Activated T-cell treated with anti-CD3 and anti-CD28 coated beads, Interleukin-2, amount 50 U/mL, for 1 hour (primary cell): ENCODE data around the gene R3HCC1L.

ENCODE experiments used
- DNase-seq: peaks from one replicate; pipeline ENCODE4 v3.0.0-alpha.2; 2020

R3HCC1L gene

GRCh38 chr10:98262571-98262970 is 128.1 kb downstream of the R3HCC1L start:
- DNase-seq: no peak

DNA sequence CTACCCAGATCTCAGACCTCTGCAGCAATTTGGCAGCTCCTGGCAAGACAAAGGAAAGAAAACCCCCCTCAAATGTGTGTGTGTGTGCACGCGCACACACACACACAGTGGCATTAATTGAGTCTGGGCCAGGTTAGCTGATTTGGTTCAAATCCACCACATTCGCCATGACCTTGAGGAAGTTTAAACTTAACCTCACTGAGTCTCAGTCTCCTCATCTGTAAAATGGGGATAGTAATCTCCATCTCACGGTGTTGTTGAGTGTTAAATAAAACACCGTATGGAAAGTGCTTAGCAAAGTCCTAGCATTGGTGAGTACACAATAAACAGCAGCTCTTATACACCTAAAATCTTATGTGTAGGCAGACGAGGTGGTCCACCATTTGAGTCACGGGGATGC is 128.6 kb downstream of the R3HCC1L start:
- no peak for DNase-seq

DNA sequence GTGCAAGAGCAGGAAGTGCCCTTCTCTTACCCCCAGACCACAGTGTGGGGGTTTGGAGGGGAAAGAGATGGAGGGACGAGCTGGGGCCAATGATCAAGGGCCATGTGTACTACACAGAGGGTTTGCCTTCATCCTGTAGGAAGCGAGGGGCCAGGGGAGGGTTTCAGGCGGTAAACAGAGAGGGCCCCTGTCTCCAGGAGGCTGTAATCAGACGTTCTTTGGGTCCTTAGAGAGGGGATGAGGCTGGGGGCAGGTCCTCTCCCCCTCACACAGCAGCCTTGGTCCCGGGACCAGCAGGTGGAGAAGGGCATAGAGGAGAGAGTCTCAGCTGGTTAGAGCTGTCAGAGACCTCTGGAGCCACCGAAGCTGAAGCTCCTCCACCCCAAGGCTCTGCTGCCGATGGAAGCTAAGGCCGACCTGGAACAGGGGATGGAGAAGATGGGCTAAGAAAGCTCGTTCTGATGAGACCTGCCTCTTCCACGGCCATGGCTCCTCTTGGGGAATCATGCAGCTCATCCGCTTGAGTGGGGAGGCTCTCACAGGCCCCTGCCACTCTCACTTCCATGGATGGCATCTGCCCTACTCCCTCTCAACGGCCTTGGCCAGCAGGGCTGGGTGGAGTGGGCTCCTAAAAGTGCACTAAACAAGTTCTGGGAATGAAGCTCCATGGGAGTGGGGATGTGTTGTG is 130.1 kb downstream of the R3HCC1L start:
- DNase-seq: no peak

DNA sequence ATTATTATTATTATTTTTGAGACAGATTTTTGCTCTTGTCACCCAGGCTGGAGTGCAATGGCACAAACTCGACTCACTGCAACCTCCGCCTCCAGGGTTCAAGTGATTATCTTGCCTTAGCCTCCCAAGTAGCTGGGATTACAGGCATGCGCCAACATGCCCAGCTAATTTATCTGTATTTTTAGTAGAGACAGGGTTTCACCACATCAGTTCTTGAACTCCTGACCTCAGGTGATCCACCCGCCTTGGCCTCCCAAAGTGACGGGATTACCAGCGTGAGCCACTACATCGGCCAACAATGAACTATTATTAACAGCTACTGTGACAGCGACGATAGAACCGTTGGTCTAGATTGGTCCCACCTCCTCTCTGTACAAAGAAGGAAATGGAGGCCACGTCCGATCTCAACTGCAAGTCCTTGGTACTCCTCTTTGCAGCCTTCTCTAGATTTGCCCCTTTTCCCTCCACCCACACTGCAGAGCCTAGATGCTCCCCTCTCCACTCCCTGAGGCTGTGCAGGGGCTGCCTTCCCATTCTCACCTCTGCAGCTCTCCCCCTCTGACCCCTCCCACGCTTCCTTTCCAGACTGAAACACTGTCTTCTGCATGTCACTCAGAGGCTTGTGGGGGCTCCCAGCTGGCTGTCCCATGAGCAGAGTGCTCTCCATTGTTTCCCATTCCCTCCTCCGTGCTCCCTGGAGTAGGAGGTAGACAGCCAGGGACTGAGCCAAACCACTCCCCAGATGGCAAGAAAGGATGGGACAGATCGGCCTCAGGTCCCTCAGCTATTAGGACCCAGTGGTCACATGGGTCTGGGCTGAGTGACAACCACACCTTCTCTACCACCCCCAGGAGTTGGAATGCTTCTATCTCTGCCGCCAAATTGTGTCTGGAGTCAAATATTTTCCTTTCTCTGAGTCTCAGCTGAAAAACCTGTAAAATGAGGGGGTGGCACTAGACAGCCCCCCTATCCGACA is 131.2 kb downstream of the R3HCC1L start:
- DNase-seq: no peak

- DNase-seq: no peak
Measured at GRCh38 chr10:98266647-98267046, 132.2 kb downstream of the R3HCC1L start.

GRCh38 chr10:98267069-98267893 is 132.8 kb downstream of the R3HCC1L start:
- no peak for DNase-seq

DNA sequence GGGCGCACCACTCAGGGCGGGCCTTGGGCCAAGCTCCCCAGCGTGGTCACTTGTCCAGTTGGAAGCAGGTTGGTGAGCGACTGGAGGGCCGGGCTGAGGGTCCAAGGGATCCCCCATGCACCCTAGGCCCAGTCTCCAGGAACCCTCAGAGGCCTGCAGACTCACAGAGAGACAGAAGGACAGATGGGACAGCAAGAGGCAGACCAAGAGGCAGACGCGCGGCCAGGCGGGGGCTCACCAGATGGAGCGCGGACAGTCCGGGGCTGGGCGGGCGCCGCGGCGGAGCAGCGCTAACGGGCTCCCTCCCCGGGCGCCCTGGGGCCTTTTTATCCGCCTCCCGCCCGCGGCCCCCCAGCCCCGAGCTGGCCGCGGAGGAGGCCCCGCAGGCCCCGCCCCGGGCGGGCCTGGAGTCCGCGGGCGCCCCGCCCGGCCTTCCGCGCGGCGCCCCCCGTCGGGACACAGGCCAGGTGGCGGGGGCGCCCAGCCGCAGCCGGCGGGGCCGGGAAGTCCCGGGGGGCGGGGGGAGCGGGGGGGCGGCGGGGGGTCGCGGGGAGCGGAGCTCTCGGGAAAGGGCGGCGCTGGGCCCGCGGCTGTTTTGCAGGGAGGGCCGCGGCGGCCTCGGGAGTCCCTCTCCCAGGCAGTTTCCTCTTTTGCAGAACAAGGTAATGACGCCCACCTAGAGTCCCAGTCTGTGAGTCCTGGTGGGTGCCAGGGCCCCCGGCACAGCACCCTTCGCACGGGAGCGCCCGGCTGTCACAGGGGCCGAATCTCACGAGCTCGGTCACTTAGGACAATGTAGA is 133.6 kb downstream of the R3HCC1L start, which contains the start of gene LOXL4:
LOXL4 (minus strand) TSS at position 301 of the 800 bp plus-strand sequence. CDS start 5,175 bp downstream, outside the sequence.
- DNase-seq: no peak

DNA sequence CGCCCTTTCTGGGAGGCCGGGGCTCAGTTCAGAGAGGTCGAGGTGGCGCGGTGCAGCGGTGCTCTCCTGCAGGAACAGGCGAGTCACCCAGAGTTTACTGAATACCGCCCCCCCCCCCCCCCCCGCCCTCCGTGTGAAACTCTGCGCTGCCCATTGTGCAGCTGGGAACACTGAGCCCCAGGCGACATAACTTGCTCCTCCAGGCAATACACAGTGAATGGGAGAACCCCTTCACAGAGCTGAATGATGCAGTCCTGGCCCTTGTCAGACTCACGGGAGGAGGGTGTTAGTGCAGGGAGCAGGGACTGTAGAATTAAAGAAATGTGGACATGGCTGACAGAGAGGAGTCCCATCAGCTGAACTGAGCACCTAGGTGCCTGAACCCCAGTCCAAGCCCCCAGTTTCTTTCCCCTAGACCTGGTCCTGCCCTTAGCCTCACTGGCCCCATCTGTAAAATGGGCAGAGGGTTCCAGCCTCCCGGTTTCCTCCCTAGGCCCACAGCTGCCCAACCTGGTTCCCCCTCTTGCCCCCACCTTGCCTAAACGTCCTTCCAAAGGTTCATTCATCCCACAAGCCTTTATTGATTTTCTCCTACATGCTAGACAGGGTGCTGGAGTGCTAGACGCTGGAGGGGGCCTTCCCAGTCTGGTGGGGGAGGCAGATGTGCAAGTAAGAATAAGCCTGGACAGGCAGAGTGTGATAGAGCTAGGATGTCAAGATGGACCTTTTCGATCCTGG is 134.4 kb downstream of the R3HCC1L start:
- DNase-seq: no peak

- no peak for DNase-seq
Measured at GRCh38 chr10:98269435-98269912, 135.0 kb downstream of the R3HCC1L start.

GRCh38 chr10:98270073-98270740 is 135.8 kb downstream of the R3HCC1L start:
- DNase-seq: no peak

DNA sequence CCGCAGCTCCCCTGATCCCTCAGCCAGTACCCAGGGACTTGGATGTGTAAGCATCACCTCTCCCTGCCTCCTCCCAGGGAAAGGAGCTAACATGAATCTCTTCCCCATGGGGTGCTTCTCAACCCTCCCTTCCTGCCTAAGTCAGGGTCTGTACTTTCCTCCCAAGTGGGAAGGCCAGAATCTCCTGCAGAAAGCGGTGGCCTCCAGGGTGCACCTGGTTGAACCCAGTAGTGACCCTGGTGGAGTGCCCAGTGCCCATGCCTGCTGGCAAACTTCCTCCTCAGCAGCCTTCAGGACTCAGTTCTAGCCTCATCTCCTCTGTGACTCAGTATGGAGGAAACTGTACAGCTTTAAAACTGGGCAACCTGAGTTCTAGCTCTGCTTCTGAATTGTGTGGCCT is 136.3 kb downstream of the R3HCC1L start:
- DNase-seq: no peak

DNA sequence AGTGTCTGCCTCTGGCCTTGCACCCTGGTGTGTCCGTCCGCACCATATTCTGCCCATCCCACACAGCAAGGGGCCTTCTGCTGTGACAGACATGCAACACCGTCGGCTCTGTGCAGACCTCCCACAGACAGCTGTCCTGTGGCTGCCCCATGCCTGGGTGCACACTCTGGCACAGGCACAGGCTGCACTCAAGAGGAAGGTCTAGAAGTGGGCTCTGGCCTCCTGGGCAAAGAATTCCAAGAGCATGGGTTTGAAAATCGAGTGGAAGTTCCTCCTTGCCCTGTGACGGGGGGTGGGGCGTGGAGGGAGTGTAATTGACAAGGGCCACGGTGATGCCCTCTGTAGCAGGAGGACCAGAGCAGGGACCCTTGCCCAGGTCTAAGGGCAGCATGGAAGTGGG is 137.8 kb downstream of the R3HCC1L start:
- no peak for DNase-seq

DNA sequence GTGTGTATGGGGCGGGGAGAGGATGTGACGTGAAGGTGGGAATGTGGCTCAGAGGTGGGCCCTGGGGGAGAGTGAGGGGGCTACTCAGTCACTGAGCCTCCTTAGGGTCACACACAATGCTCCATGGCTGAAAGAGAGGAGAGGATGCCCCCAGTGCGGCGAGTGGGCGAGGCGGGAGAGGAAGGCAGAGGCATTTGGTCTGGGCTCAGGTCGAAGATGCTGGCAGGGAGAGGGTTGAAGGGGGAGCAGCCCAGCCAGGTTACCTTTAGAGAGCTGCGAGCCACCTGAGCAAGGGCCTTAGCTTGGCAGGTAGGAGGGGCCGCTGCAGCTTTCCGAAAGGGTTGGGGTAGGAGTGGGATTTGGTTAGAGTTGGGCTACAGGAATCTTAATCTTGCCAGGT is 138.2 kb downstream of the R3HCC1L start:
- no peak for DNase-seq

DNA sequence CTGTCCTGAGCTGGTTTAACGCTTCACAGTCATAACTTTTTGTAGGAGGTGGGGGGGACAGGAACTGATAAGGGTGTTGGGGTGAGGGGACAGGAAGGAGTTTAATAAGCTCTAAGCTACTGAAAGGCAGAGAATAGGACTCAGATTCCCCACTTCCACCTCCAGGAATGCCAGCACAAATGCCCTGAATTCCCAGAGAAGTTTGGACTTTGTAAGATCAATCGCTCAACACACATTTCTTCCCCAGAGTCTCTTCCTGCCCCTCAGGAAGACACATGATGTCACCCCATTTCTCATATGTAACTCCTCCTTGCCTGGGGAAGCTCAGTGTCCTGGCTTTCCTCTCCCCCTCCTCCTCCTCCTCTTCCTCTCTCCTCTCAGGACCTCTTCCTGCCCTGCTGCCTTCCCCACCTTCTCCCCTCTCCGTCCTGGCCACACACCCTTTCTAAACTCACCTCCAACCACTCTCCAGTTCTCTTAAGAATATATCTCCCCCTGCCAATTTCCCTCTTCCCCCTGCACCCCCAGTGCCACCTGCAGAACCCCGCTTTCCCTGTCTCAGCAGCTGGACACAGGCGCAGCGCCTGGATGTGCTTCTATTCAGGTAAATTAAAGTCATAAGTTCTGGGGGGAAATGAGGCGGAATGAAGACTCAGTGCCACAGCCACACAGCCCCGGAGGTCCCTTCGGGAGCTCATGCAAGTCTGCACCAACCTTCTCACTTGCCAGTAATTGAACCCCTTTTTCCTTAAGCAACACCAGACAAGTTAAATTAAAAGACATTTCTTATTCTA is 138.8 kb downstream of the R3HCC1L start:
- no peak for DNase-seq

DNA sequence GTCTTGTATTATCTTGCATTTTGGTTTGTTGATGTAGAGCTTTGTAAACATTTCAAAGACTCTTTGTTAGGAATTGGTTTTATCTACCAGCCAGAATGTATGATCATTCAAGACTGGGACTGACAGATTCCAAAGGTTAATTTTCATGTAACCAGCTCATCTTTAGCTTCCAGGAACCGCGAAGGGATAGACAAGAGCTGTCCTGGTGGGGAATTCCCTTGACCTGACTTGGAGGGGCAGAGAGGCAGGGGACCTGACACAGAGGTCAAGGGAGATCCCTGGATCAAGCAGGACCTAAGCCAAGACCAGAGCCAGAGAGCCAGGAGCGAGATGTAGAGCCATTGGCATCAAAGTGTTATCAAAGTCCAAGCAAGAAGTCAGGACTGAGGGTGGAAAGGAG is 140.1 kb downstream of the R3HCC1L start:
- DNase-seq: no peak

DNA sequence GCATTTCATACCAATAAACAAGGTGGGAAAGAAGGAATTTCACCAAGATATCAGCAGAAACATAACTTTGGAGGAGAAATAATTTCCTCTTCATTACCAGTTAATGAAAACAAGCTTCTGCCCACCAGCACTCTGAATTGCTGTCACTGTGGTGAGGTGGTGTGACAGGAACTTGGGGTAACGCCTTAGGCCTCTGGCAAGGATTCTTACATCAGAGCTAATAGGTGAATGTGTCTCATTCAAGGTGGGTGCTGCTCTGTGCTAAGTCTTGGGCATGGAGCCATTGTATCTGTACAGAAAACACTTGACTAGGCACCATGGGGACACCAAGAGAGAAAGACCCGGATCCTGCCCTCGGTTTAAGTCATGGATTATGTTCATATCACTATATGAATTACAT is 141.9 kb downstream of the R3HCC1L start:
- DNase-seq: no peak

DNA sequence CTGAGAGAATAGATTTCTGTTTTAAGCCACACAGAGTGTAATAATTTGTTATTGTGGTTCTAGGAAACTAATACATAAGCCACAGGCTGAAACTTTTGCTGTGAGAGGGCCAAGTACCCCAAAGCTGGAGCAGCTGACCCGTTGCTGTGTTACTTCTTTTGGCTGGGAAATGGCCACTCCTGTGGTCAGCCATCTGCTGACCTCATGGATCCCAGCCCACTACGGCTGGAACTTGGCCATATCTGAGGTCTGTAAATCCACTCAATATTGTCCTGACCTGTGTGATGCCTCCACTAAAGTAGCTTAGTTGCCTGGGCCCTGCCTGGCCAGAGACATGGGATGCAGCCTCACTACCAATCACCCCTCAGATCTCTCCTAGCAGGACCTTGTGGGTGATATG is 151.0 kb downstream of the R3HCC1L start:
- DNase-seq: no peak

DNA sequence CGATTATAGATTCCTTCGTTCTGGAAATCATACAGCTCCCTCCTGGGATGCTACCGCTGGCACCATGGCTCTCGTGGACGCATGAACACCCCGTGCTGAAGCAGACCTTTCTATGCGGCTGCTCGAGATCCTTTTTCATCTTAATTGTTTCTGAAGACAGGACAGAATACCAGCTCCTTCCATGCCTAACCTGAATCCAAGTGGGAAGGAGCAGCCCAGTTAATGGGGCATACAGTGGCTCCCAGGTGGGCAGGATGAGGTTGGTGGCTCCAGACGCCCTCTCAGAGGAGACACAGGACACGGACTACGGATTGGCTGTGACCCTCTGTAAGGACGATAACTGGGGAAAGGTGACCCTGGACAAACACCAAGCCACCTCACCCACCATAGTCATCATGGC is 152.0 kb downstream of the R3HCC1L start:
- no peak for DNase-seq

DNA sequence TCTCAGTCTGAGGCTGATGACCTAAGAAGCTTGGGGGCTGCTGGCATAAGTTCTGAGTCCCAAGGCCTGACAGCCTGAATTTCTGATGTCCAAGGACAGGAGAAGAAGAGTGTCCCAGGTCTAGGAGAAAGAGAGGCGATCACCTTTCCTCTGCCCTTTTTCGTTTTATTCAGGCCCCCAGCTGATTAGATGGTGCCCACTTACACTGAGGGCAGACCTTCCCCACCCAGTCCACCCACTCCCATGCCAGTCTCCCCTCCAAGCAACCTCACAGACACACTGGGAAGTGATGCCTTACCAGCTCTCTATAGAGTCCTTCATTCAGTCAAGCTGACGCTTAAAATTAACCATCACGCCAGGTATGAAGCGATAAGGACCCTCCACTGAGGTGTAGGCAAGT is 152.9 kb downstream of the R3HCC1L start:
- no peak for DNase-seq

GRCh38 chr10:98289802-98290209 is 155.3 kb downstream of the R3HCC1L start:
- no peak for DNase-seq
